Measurements from ENCODE around the gene C11orf54. TPM values are rescaled to one million over a fixed set of nuclear protein-coding genes. Genes with fewer than 3 reads are reported as not detected.
A peak's percentile ranks its signal among the peaks of the same experiment; 100 is the strongest.

C11orf54 gene
- total and polyA plus RNA-seq, 10 of the 15 experiments (the other 5 are each of a cell fraction or from before 2014, with no cell fraction given) = 15.1 to 32.3 (median 26.8) TPM

GRCh38 chr11:93773045-93773477 lies 31.6 kb downstream of the C11orf54 start:
- Histone ChIP-seq H3K9me3 (replicated peaks; ENCODE audit: control insufficient read depth, insufficient read depth, low read length) (peaks cover 3% of the 10 kb centered on the region; the same call in 2 of the 3 replicates), H3K79me2 (ENCODE audit: control insufficient read depth, insufficient read depth, low read length) (no peaks in the 10 kb centered on the region), H3K27ac (ENCODE audit: control insufficient read depth, insufficient read depth) (no peak overlapping the region), H3K4me3 (no peak overlapping the region), H3K27me3 (replicated peaks in 1 of 2; ENCODE audit: control insufficient read depth in 2 of 2, insufficient read depth in 2 of 2, low read length in 1 of 2) (no peaks in the 10 kb centered on the region), H3K9ac (ENCODE audit: control insufficient read depth, insufficient read depth, low read length) (no peak overlapping the region), H3K4me2 (ENCODE audit: control insufficient read depth, insufficient read depth) (no peak overlapping the region), H3K36me3 (ENCODE audit: control insufficient read depth in 2 of 2, insufficient read depth in 2 of 2, low read length in 1 of 2) (no peaks in the 10 kb centered on the region), H3K4me1 (ENCODE audit: control insufficient read depth, insufficient read depth, low read length) (no peaks in the 10 kb centered on the region), H2AFZ (ENCODE audit: control insufficient read depth, low read depth, low read length) (no peak overlapping the region), H4K20me1 (ENCODE audit: control insufficient read depth, insufficient read depth) (no peaks in the 10 kb centered on the region)
- in situ Hi-C loops (cut with MboI) = no loop called here
- TF ChIP-seq SMAD5 (IDR thresholded peaks at IDR 0.05; ENCODE audit: low read depth) (no peak), RAD51 (IDR thresholded peaks at IDR 0.05) (no peak), GABPA (IDR thresholded peaks at IDR 0.05; ENCODE audit: low read depth) (no peak), BCL11A (IDR thresholded peaks at IDR 0.05; ENCODE audit: low read depth, low read length) (no peak), NFXL1 (IDR thresholded peaks at IDR 0.05; ENCODE audit: borderline replicate concordance) (no peak)
- TF ChIP-seq, protein P1, sequence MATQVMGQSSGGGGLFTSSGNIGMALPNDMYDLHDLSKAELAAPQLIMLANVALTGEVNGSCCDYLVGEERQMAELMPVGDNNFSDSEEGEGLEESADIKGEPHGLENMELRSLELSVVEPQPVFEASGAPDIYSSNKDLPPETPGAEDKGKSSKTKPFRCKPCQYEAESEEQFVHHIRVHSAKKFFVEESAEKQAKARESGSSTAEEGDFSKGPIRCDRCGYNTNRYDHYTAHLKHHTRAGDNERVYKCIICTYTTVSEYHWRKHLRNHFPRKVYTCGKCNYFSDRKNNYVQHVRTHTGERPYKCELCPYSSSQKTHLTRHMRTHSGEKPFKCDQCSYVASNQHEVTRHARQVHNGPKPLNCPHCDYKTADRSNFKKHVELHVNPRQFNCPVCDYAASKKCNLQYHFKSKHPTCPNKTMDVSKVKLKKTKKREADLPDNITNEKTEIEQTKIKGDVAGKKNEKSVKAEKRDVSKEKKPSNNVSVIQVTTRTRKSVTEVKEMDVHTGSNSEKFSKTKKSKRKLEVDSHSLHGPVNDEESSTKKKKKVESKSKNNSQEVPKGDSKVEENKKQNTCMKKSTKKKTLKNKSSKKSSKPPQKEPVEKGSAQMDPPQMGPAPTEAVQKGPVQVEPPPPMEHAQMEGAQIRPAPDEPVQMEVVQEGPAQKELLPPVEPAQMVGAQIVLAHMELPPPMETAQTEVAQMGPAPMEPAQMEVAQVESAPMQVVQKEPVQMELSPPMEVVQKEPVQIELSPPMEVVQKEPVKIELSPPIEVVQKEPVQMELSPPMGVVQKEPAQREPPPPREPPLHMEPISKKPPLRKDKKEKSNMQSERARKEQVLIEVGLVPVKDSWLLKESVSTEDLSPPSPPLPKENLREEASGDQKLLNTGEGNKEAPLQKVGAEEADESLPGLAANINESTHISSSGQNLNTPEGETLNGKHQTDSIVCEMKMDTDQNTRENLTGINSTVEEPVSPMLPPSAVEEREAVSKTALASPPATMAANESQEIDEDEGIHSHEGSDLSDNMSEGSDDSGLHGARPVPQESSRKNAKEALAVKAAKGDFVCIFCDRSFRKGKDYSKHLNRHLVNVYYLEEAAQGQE (IDR thresholded peaks at IDR 0.05; ENCODE audit: low read depth, low read length) = peak; percentile 52; the same call in 1 of the 2 replicates
- POLR2A ChIA-PET = interaction anchor here (0.5 kb wide), 1 partner anchor 22 kb away, joined by 3 read pairs; no protein-coding TSS in a partner anchor
- FAIRE-seq (no peak), ATAC-seq (no peak), DNase-seq (ENCODE audit: low read depth, low spot score) (no peak)
- SMC1A ChIA-PET (ENCODE audit: uncharacterized antibody, unreplicated experiment) = no interaction called here
- CTCF ChIA-PET = interaction anchor here (1.4 kb wide), 1 partner anchor 11 kb away, joined by 4 read pairs; the partner anchor contains the start of gene MED17
- BruUV-seq (replicated peaks) = no TSS peak
- intact Hi-C loops (cut with micrococcal nuclease; ENCODE audit: unreplicated experiment) = no loop called here
- WGBS (ENCODE audit: insufficient coverage, insufficient replicate concordance, low lambda C conversion rate, missing lambda C conversion rate) = 73% methylated on average over 3 of the region's 3 CpGs
- RAD21 ChIA-PET (ENCODE audit: unreplicated experiment) = no interaction called here
